Thyroid gland (tissue), 4 donors: ENCODE results near the gene ZKSCAN3. TPM values are rescaled to one million over a fixed set of nuclear protein-coding genes. Genes with fewer than 3 reads are reported as not detected.
A peak's percentile ranks its signal among the peaks of the same experiment; 100 is the strongest.

ENCODE experiments used
- DNase-seq, 2 donors: peaks; one replicate each; pipeline ENCODE4 v3.0.0-alpha.2; 2019
- H3K27ac ChIP-seq, 3 donors: fragments of 200-600 bp; sonication (generic); 1 replicate in 2 of 3; 2 replicates in 1 of 3; pipeline ENCODE4 v1.5.1; 2016 to 2019; ENCODE audit warnings: mild to moderate bottlenecking in 1 of 3, moderate library complexity in 1 of 3
- H3K27me3 ChIP-seq: fragments of 200-600 bp; sonication (generic); one replicate; pipeline ENCODE4 v1.5.1; 2019
- H3K36me3 ChIP-seq, 2 donors: fragments of 200-600 bp; sonication (generic); one replicate each; pipeline ENCODE4 v1.5.1; 2016 to 2019
- H3K4me1 ChIP-seq, 2 donors: fragments of 200-600 bp; sonication (generic); one replicate each; pipeline ENCODE4 v1.5.1; 2017 to 2019
- H3K4me3 ChIP-seq, 3 donors: fragments of 200-600 bp; sonication (generic); replicated peaks in 1 of 3; 1 replicate in 2 of 3; 2 replicates in 1 of 3; pipeline ENCODE4 v1.5.1; 2016; ENCODE audit warnings: mild to moderate bottlenecking in 1 of 3
- H3K9me3 ChIP-seq: fragments of 200-600 bp; sonication (generic); one replicate; pipeline ENCODE4 v1.5.1; 2017
- CTCF ChIP-seq, 6 experiments: fragments of 200-600 bp in 3 of 6; fragments of 450-650 bp in 3 of 6; sonication (generic) in 3 of 6; IDR thresholded peaks; one replicate each; pipeline ENCODE4 v1.5.1; 2016 to 2019; ENCODE audit warnings: antibody characterized with exemption in 6 of 6, mild to moderate bottlenecking in 2 of 6, inconsistent platforms in 1 of 6, moderate library complexity in 1 of 6
- POLR2A ChIP-seq, 2 donors: fragments of 450-650 bp; IDR thresholded peaks; one replicate each; pipeline ENCODE4 v1.6.1; 2017; ENCODE audit warnings: antibody characterized with exemption in 2 of 2, mild to moderate bottlenecking in 2 of 2, moderate library complexity in 1 of 2
- WGBS, 2 donors: methylation state at CpG; one replicate each; pipeline ENCODE4 v1.1.5; 2017; 5-methylcytosine and 5-hydroxymethylcytosine counted together
- intact Hi-C: fragments of 100-400 bp; cut with DNase I; formaldehyde crosslinking; loops from one replicate; pipeline ENCODE4 v1.15.1; 2023
- total RNA-seq, 4 donors: library from RNA; depleted of rRNA; stranded (reverse); fragments of >200 nt; gene quantifications; one replicate each; pipeline ENCODE4 v1.2.3, GENCODE V29; 2016

The ZKSCAN3 gene
- total RNA-seq, 4 donors from 2014 or later: 7.0 to 10.5 (median 8.6) TPM

- no peaks in the 10 kb centered on the region for H3K4me1 ChIP-seq
- no peak overlapping the region for H3K4me3 ChIP-seq
- WGBS, 2 donors: 56 to 58% methylated on average over 1 of the region's 1 CpG
- H3K27ac ChIP-seq: no peak overlapping the region
- H3K27me3 ChIP-seq: no peaks in the 10 kb centered on the region
- no peak for TF ChIP-seq POLR2A (IDR thresholded peaks at IDR 0.05)
- no peak for TF ChIP-seq CTCF (IDR thresholded peaks at IDR 0.05)
- H3K9me3 ChIP-seq: no peaks in the 10 kb centered on the region
- DNase-seq: no peak
- intact Hi-C loops: no loop called here
- H3K36me3 ChIP-seq: no peaks in the 10 kb centered on the region
Measured at GRCh38 chr6:28343898-28344677, 5.7 kb upstream of the ZKSCAN3 start.

GRCh38 chr6:28345201-28345600 is 4.5 kb upstream of the ZKSCAN3 start:
- Histone ChIP-seq H3K9me3 (no peaks in the 10 kb centered on the region), H3K4me3 (no peak overlapping the region), H3K4me1 (no peaks in the 10 kb centered on the region), H3K36me3 (no peaks in the 10 kb centered on the region), H3K27ac (no peak overlapping the region), H3K27me3 (no peaks in the 10 kb centered on the region)
- intact Hi-C loops: no loop called here
- TF ChIP-seq CTCF (IDR thresholded peaks at IDR 0.05): no peak
- no peak for DNase-seq
- WGBS, 2 donors: 73 to 100% methylated on average over 1 of the region's 1 CpG

- intact Hi-C loops: no loop called here
- H3K4me3 ChIP-seq: no peak overlapping the region
- H3K27me3 ChIP-seq: no peaks in the 10 kb centered on the region
- H3K27ac ChIP-seq: no peak overlapping the region
- TF ChIP-seq POLR2A (IDR thresholded peaks at IDR 0.05) (no peak), CTCF (IDR thresholded peaks at IDR 0.05) (no peak)
- H3K4me1 ChIP-seq: peaks cover 0 to 12% of the 10 kb centered on the region in 2 donors
- 29 to 33% methylated on average over 2 of the region's 2 CpGs for WGBS, 2 donors
- no peaks in the 10 kb centered on the region for H3K9me3 ChIP-seq
- no peak for DNase-seq
- H3K36me3 ChIP-seq: no peaks in the 10 kb centered on the region
Measured at GRCh38 chr6:28347119-28347518, 2.6 kb upstream of the ZKSCAN3 start.

GRCh38 chr6:28349344-28349891 is 329 bp upstream of the ZKSCAN3 start:
- Histone ChIP-seq H3K9me3 (no peaks in the 10 kb centered on the region), H3K4me3 (peak overlapping the region; percentile 48 to 83 (median 49)), H3K36me3 (no peaks in the 10 kb centered on the region), H3K4me1 (peaks cover 0 to 15% of the 10 kb centered on the region in 2 donors), H3K27ac (peak overlapping the region; percentile 24 to 42 (median 30)), H3K27me3 (no peaks in the 10 kb centered on the region)
- 3% methylated on average over 9 of the region's 9 CpGs for WGBS, 2 donors
- intact Hi-C loops: no loop called here
- no peak for TF ChIP-seq CTCF (IDR thresholded peaks at IDR 0.05)
- TF ChIP-seq POLR2A (IDR thresholded peaks at IDR 0.05): no peak
- no peak for DNase-seq

- DNase-seq: no peak
- H3K9me3 ChIP-seq: no peaks in the 10 kb centered on the region
- no peak overlapping the region for H3K27ac ChIP-seq
- no peak overlapping the region for H3K4me3 ChIP-seq
- H3K4me1 ChIP-seq: peaks cover 6 to 27% of the 10 kb centered on the region in 2 donors
- 60 to 66% methylated on average over 2 of the region's 2 CpGs for WGBS, 2 donors
- intact Hi-C loops: loop anchor here (10.0 kb wide), 1 partner anchor 86 kb away; the partner anchor contains the start of gene ZSCAN26
- H3K27me3 ChIP-seq: no peaks in the 10 kb centered on the region
- no peaks in the 10 kb centered on the region for H3K36me3 ChIP-seq
- TF ChIP-seq POLR2A (IDR thresholded peaks at IDR 0.05) (no peak), CTCF (IDR thresholded peaks at IDR 0.05) (no peak)
Measured at GRCh38 chr6:28351087-28351486, 1.3 kb downstream of the ZKSCAN3 start.
